HepG2 (cell line): ENCODE data around the gene METAP1D. TPM values are rescaled to one million over a fixed set of nuclear protein-coding genes. Genes with fewer than 3 reads are reported as not detected.
A peak's percentile ranks its signal among the peaks of the same experiment; 100 is the strongest.

ENCODE experiments used
- ATAC-seq: fragments of 200-7000 bp; cut with Tn5 transposase; 3 replicates; pipeline ENCODE4 v1.9.1; 2020; ENCODE audit warnings: mild to moderate bottlenecking, moderate library complexity
- BruUV-seq: library from RNA; stranded (reverse); fragments of 400-500 nt; replicated peaks from 2 replicates; lab custom pipeline; 2021; lab: Mats Ljungman, UMichigan
- CTCF ChIA-PET: fragments of 300-600 bp; formaldehyde crosslinking; extraction: SDS; loops from one replicate; lab custom pipeline; 2021; ENCODE audit warnings: low total read pairs, inconsistent platforms, low intra/inter-chr PET ratio; lab: Yijun Ruan, JAX
- POLR2A ChIA-PET: fragments of 350-600 bp; sonication (Branson Sonifier 250); formaldehyde crosslinking; loops from one replicate; lab custom pipeline; 2020; ENCODE audit warnings: antibody characterized with exemption, inconsistent platforms; lab: Yijun Ruan, JAX
- DNase-seq: peaks from one replicate; pipeline ENCODE4 v3.0.0-alpha.2; 2015; ENCODE audit warnings: low spot score
- FAIRE-seq: peaks from 3 replicates; lab custom pipeline; 2011; peaks lifted over from hg19 to GRCh38; lab: Jason Lieb, UNC
- H2AFZ ChIP-seq: one replicate; pipeline ENCODE4 v1.6.1; 2011; ENCODE audit warnings: low read length, inconsistent platforms
- H3K27ac ChIP-seq: fragments of 300-600 bp; 3 replicates; pipeline ENCODE4 v1.8.0; 2011; ENCODE audit warnings: mixed run types, mild to moderate bottlenecking, mixed read lengths, low read length, inconsistent platforms; ENCODE audit not compliant: insufficient read depth; ENCODE audit errors: extremely low read length
- H3K27me3 ChIP-seq, 2 experiments: fragments of 200-600 bp in 1 of 2; 2 replicates in 1 of 2; 3 replicates in 1 of 2; pipeline versions ENCODE4 v1.6.0 to v1.8.0; 2011; ENCODE audit warnings: low read length in 2 of 2, mild to moderate bottlenecking in 2 of 2, moderate library complexity in 2 of 2, inconsistent platforms in 1 of 2; ENCODE audit not compliant: insufficient read depth in 2 of 2, control insufficient read depth in 1 of 2
- H3K36me3 ChIP-seq, 2 experiments: fragments of 200-600 bp in 1 of 2; replicated peaks in 1 of 2; 2 replicates in 1 of 2; 3 replicates in 1 of 2; pipeline versions ENCODE4 v1.5.1 to v1.8.0; 2011; ENCODE audit warnings: low read length in 2 of 2, inconsistent platforms in 1 of 2; ENCODE audit not compliant: insufficient read depth in 2 of 2, control insufficient read depth in 1 of 2
- H3K4me1 ChIP-seq: 2 replicates; pipeline ENCODE4 v1.5.1; 2012; ENCODE audit warnings: low read length, inconsistent platforms; ENCODE audit not compliant: insufficient read depth
- H3K4me2 ChIP-seq: 2 replicates; pipeline ENCODE4 v1.6.0; 2011; ENCODE audit warnings: low read depth, low read length, inconsistent platforms
- H3K4me3 ChIP-seq, 3 experiments: fragments of 200-600 bp in 1 of 3; sonication (generic), shearing (Covaris generic) in 1 of 3; replicated peaks in 1 of 3; 2 replicates each; pipeline ENCODE4 v1.5.1; 2011 to 2016; ENCODE audit warnings: low read length in 3 of 3, inconsistent platforms in 2 of 3, low read depth in 2 of 3, mild to moderate bottlenecking in 2 of 3, control low read depth in 1 of 3, mixed read lengths in 1 of 3; ENCODE audit not compliant: insufficient read depth in 1 of 3
- H3K79me2 ChIP-seq: one replicate; pipeline ENCODE4 v1.6.1; 2011; ENCODE audit warnings: low read length, inconsistent platforms; ENCODE audit not compliant: insufficient read depth
- H3K9ac ChIP-seq: 2 replicates; pipeline ENCODE4 v1.6.0; 2011; ENCODE audit warnings: mild to moderate bottlenecking, low read depth, low read length, inconsistent platforms; ENCODE audit not compliant: insufficient read depth
- H3K9me3 ChIP-seq: 2 replicates; pipeline ENCODE4 v1.5.1; 2012; ENCODE audit warnings: mild to moderate bottlenecking, low read length
- H4K20me1 ChIP-seq: 2 replicates; pipeline ENCODE4 v1.6.0; 2011; ENCODE audit warnings: inconsistent platforms, mild to moderate bottlenecking, low read length, moderate library complexity; ENCODE audit not compliant: insufficient read depth
- ATF7-NPFF ChIP-seq: sonication (generic); formaldehyde crosslinking; IDR thresholded peaks from 2 replicates; pipeline ENCODE4 v1.8.1; 2023; ENCODE audit warnings: mild to moderate bottlenecking, low read depth, missing genetic modification reagents, moderate library complexity
- CBX1 ChIP-seq: IDR thresholded peaks from one replicate; pipeline ENCODE4 v1.6.1; 2016; ENCODE audit warnings: antibody characterized with exemption, low read depth
- CENPX ChIP-seq: sonication (generic); formaldehyde crosslinking; IDR thresholded peaks from 2 replicates; pipeline ENCODE4 v1.9.0; 2021; ENCODE audit warnings: mild to moderate bottlenecking, missing genetic modification reagents, moderate library complexity
- DBP ChIP-seq: sonication (generic); formaldehyde crosslinking; IDR thresholded peaks from 2 replicates; pipeline ENCODE4 v1.4.0; 2020; ENCODE audit warnings: missing genetic modification reagents; ENCODE audit errors: not compliant biosample characterization
- HBP1 ChIP-seq: IDR thresholded peaks from 2 replicates; pipeline ENCODE4 v1.6.1; 2016; ENCODE audit warnings: low read depth, control low read depth
- HNRNPK ChIP-seq: fragments of 200-400 bp; formaldehyde crosslinking; IDR thresholded peaks from 2 replicates; pipeline ENCODE4 v1.6.1; 2018; ENCODE audit warnings: low read length, low read depth, moderate library complexity, mild to moderate bottlenecking; ENCODE audit not compliant: poor library complexity, severe bottlenecking
- IRX3 ChIP-seq: sonication (generic); formaldehyde crosslinking; IDR thresholded peaks from 2 replicates; pipeline ENCODE4 v1.8.1; 2023; ENCODE audit warnings: mild to moderate bottlenecking, low read depth, missing genetic modification reagents, borderline replicate concordance
- KDM3A ChIP-seq: IDR thresholded peaks from 2 replicates; pipeline ENCODE4 v1.6.1; 2018; ENCODE audit warnings: low read depth, missing compliant biosample characterization
- PHF5A ChIP-seq: IDR thresholded peaks from one replicate; pipeline ENCODE4 v1.6.1; 2018; ENCODE audit warnings: low read depth, missing genetic modification reagents; ENCODE audit not compliant: unreplicated experiment
- RAD51 ChIP-seq: fragments of 450-650 bp; IDR thresholded peaks from 2 replicates; pipeline ENCODE4 v1.6.1; 2016; ENCODE audit warnings: borderline replicate concordance
- RFX5 ChIP-seq: IDR thresholded peaks from 2 replicates; pipeline ENCODE4 v1.6.1; 2011; ENCODE audit warnings: low read depth, low read length, improper control_type of control experiment
- TOE1 ChIP-seq: sonication (generic); formaldehyde crosslinking; IDR thresholded peaks from 2 replicates; pipeline ENCODE4 v1.4.0; 2020; ENCODE audit warnings: mild to moderate bottlenecking, missing genetic modification reagents
- ZKSCAN5 ChIP-seq: sonication (generic); formaldehyde crosslinking; IDR thresholded peaks from 2 replicates; pipeline ENCODE4 v1.5.1; 2020; ENCODE audit warnings: mild to moderate bottlenecking, missing genetic modification reagents
- ZNF235 ChIP-seq: sonication (generic); formaldehyde crosslinking; IDR thresholded peaks from 2 replicates; pipeline ENCODE4 v1.8.1; 2023; ENCODE audit warnings: mild to moderate bottlenecking, missing genetic modification reagents, borderline replicate concordance
- ZNF441 ChIP-seq: sonication (generic); formaldehyde crosslinking; IDR thresholded peaks from 2 replicates; pipeline ENCODE4 v1.7.0; 2021; ENCODE audit warnings: missing genetic modification reagents, borderline replicate concordance
- ZNF530 ChIP-seq: sonication (generic); formaldehyde crosslinking; IDR thresholded peaks from 2 replicates; pipeline ENCODE4 v1.5.0; 2020; ENCODE audit warnings: low read depth, mild to moderate bottlenecking, missing genetic modification reagents
- ZNF780A ChIP-seq: sonication (generic); formaldehyde crosslinking; IDR thresholded peaks from 2 replicates; pipeline ENCODE4 v1.8.0; 2022; ENCODE audit warnings: mild to moderate bottlenecking, missing genetic modification reagents, moderate library complexity
- ZNF879 ChIP-seq: sonication (generic); formaldehyde crosslinking; IDR thresholded peaks from 2 replicates; pipeline ENCODE4 v1.8.1; 2023; ENCODE audit warnings: missing genetic modification reagents
- ZSCAN5A ChIP-seq: sonication (generic); formaldehyde crosslinking; IDR thresholded peaks from 2 replicates; pipeline ENCODE4 v1.8.0; 2022; ENCODE audit warnings: mild to moderate bottlenecking, missing genetic modification reagents, borderline replicate concordance
- WGBS: methylation state at CpG from one replicate; pipeline ENCODE4 v1.1.6; 2017; ENCODE audit warnings: low lambda C conversion rate; 5-methylcytosine and 5-hydroxymethylcytosine counted together
- in situ Hi-C: cut with HindIII; loops from 2 replicates; pipeline ENCODE4 v1.10.0; 2017; ENCODE audit warnings: low pct_unique_long_range_greater_than_20kb; ENCODE audit not compliant: extremely low pct_ligation_motif_present
- intact Hi-C: fragments of 100-400 bp; cut with micrococcal nuclease; formaldehyde crosslinking; loops from one replicate; pipeline ENCODE4 v1.10.0; 2022; ENCODE audit not compliant: unreplicated experiment
- polyA plus RNA-seq, 8 experiments: library from polyadenylated mRNA; depleted of rRNA in 3 of 8; stranded (reverse) in 7 of 8; unstranded in 1 of 8; fragments of >200 nt; fragmentation: Illumina TruSeq in 4 of 8; extraction: Trizol in 4 of 8; gene quantifications; 2 replicates each; pipeline versions ENCODE4 v1.2.1 to v1.2.3, GENCODE V29; 2011 to 2016; ENCODE audit warnings: low read depth in 4 of 8, missing spikeins in 1 of 8, mixed read lengths in 1 of 8; ENCODE audit not compliant: insufficient read depth in 1 of 8
- total RNA-seq, 5 experiments: library from RNA; depleted of rRNA; stranded (reverse); fragments of >200 nt; fragmentation: Illumina TruSeq; extraction: Trizol; gene quantifications; 2 replicates each; pipeline ENCODE4 v1.2.3, GENCODE V29; 2016; ENCODE audit warnings: low read depth in 1 of 5

Gene METAP1D
- total and polyA plus RNA-seq, 2 of the 13 experiments (the other 11 are each of a cell fraction or from before 2014, with no cell fraction given) = 14.7 to 21.6 TPM

- Histone ChIP-seq H3K79me2 (no peaks in the 10 kb centered on the region), H3K4me1 (peaks cover 63% of the 10 kb centered on the region), H3K4me2 (peak overlapping the region; percentile 71), H3K9me3 (no peaks in the 10 kb centered on the region), H2AFZ (peak overlapping the region; percentile 15), H3K27ac (peak overlapping the region; percentile 60), H4K20me1 (no peaks in the 10 kb centered on the region), H3K9ac (peak overlapping the region; percentile 33; the same call in 1 of the 2 replicates), H3K27me3 (no peaks in the 10 kb centered on the region), H3K36me3 (no peaks in the 10 kb centered on the region), H3K4me3 (peak overlapping the region; percentile 5 to 32 (median 28); a peak in 4 of 6 replicates)
- in situ Hi-C loops (no loop called here), intact Hi-C loops (loop anchor here (2.0 to 10.0 kb wide), 3 partner anchors 35 to 51 kb away; partner anchors contain the start of genes DLX1 and DLX2)
- BruUV-seq = no TSS peak
- FAIRE-seq = peak; percentile 85
- peak; percentile 98 for DNase-seq
- WGBS = 15% methylated on average over 4 of the region's 4 CpGs
- peak; percentile 98 for ATAC-seq
- ChIA-PET CTCF (no interaction called here), POLR2A (interaction anchor here (1.1 to 1.8 kb wide), 7 partner anchors 8 to 130 kb away, joined by 3 to 16 read pairs (median 7); partner anchors contain the start of genes DLX1, DLX2 and HAT1)
- peak; percentile 75 for TF ChIP-seq HBP1 (CRISPR knock-in tag)
- TF ChIP-seq ZSCAN5A (CRISPR knock-in tag) = peak; percentile 66; the same call in 1 of the 2 replicates
- TF ChIP-seq ZNF441 = no peak
- peak; percentile 61; the same call in 1 of the 2 replicates for TF ChIP-seq ATF7-NPFF (CRISPR knock-in tag)
- TF ChIP-seq RAD51 = no peak
- no peak for TF ChIP-seq ZNF235 (CRISPR knock-in tag)
- peak; percentile 64 for TF ChIP-seq KDM3A
- TF ChIP-seq CENPX (CRISPR knock-in tag) = no peak
- TF ChIP-seq ZNF879 (CRISPR knock-in tag) = no peak; the same call in 1 of the 2 replicates
- TF ChIP-seq PHF5A = no peak
- TF ChIP-seq ZKSCAN5 = no peak
- no peak for TF ChIP-seq RFX5
- peak; percentile 75 for TF ChIP-seq CBX1
- TF ChIP-seq IRX3 (CRISPR knock-in tag) = 0 out of 2 replicates have a peak, but pooled peaks have one; percentile 28
- no peak for TF ChIP-seq ZNF780A (CRISPR knock-in tag)
- no peak for TF ChIP-seq DBP (CRISPR knock-in tag)
- TF ChIP-seq ZNF530 (CRISPR knock-in tag) = no peak
- peak; percentile 42; the same call in 1 of the 2 replicates for TF ChIP-seq TOE1 (CRISPR knock-in tag)
- TF ChIP-seq HNRNPK = no peak
These were observed 52.5 kb downstream of the METAP1D start for GRCh38 chr2:172052000-172052983.
